HG03432 (cell line): ENCODE results near the gene IQCM.
A peak's percentile ranks its signal among the peaks of the same experiment; 100 is the strongest.
"Not testable (repeated sequence)": the region's sequence is repeated elsewhere in the genome, so short reads cannot be mapped to it uniquely, and the experiment has no call there.

Experiments
- ATAC-seq: cut with Tn5 transposase; IDR thresholded peaks from one replicate; pipeline ENCODE4 v1.9.1; 2021; ENCODE audit warnings: mild to moderate bottlenecking, moderate library complexity; ENCODE audit not compliant: unreplicated experiment

IQCM gene

GRCh38 chr4:149489321-149489720 is 326.3 kb downstream of the IQCM start:
- ATAC-seq: no peak

GRCh38 chr4:149486861-149487260 is 328.8 kb downstream of the IQCM start:
- ATAC-seq: no peak

GRCh38 chr4:149468669-149469068 is 347.0 kb downstream of the IQCM start:
- ATAC-seq: not testable (repeated sequence)

GRCh38 chr4:149466446-149466845 is 349.2 kb downstream of the IQCM start:
- no peak for ATAC-seq

- ATAC-seq: no peak
Observed at GRCh38 chr4:149465955-149466354, 349.7 kb downstream of the IQCM start.

GRCh38 chr4:149443537-149443936 is 372.1 kb downstream of the IQCM start:
- ATAC-seq: no peak

- ATAC-seq: no peak
Observed at GRCh38 chr4:149441338-149441737, 374.3 kb downstream of the IQCM start.

- no peak for ATAC-seq
Observed at GRCh38 chr4:149426461-149426860, 389.2 kb downstream of the IQCM start.

GRCh38 chr4:149409555-149409962 is 406.1 kb downstream of the IQCM start:
- no peak for ATAC-seq

GRCh38 chr4:149409146-149409545 is 406.5 kb downstream of the IQCM start:
- no peak for ATAC-seq

GRCh38 chr4:149404143-149404542 is 411.5 kb downstream of the IQCM start:
- ATAC-seq: no peak

GRCh38 chr4:149403081-149403480 is 412.6 kb downstream of the IQCM start:
- ATAC-seq: no peak

GRCh38 chr4:149398993-149399392 is 416.6 kb downstream of the IQCM start:
- ATAC-seq: no peak

GRCh38 chr4:149370785-149371420 is 444.7 kb downstream of the IQCM start:
- peak; percentile 82 for ATAC-seq

GRCh38 chr4:149370002-149370401 is 445.6 kb downstream of the IQCM start:
- no peak for ATAC-seq

- no peak for ATAC-seq
Observed at GRCh38 chr4:149353241-149353640, 462.4 kb downstream of the IQCM start.

- no peak for ATAC-seq
Observed at GRCh38 chr4:149349541-149349940, 466.1 kb downstream of the IQCM start.

GRCh38 chr4:149347139-149347538 is 468.5 kb downstream of the IQCM start:
- ATAC-seq: no peak

GRCh38 chr4:149345424-149345823 is 470.2 kb downstream of the IQCM start:
- ATAC-seq: no peak

- no peak for ATAC-seq
Observed at GRCh38 chr4:149344436-149344835, 471.2 kb downstream of the IQCM start.

GRCh38 chr4:149343614-149344013 is 472.0 kb downstream of the IQCM start:
- ATAC-seq: no peak

GRCh38 chr4:149341117-149341516 is 474.5 kb downstream of the IQCM start:
- ATAC-seq: not testable (repeated sequence)

- ATAC-seq: no peak
Observed at GRCh38 chr4:149328161-149328560, 487.5 kb downstream of the IQCM start.
